ENCODE results near the gene TENM4. TPM values are rescaled to one million over a fixed set of nuclear protein-coding genes. Genes with fewer than 3 reads are reported as not detected.
"Not testable (repeated sequence)": the region's sequence is repeated elsewhere in the genome, so short reads cannot be mapped to it uniquely, and the experiment has no call there.

The TENM4 gene
- total RNA-seq, 1 donor from 2014 or later = 2.4 TPM

GRCh38 chr11:79209540-79210266, 231.1 kb downstream of the TENM4 start:
- no peak for DNase-seq (ENCODE audit: low spot score)

- DNase-seq (ENCODE audit: low spot score) = no peak
Measured at GRCh38 chr11:79208126-79208525, 232.7 kb downstream of the TENM4 start.

GRCh38 chr11:79206951-79207350, 233.9 kb downstream of the TENM4 start:
- no peak for DNase-seq (ENCODE audit: low spot score)

GRCh38 chr11:79205786-79206185, 235.0 kb downstream of the TENM4 start:
- DNase-seq (ENCODE audit: low spot score) = no peak

- DNase-seq (ENCODE audit: low spot score) = no peak
Measured at GRCh38 chr11:79201677-79202347, 239.0 kb downstream of the TENM4 start.

GRCh38 chr11:79200398-79201070, 240.3 kb downstream of the TENM4 start:
- DNase-seq (ENCODE audit: low spot score) = no peak

GRCh38 chr11:79199729-79200354, 241.0 kb downstream of the TENM4 start:
- DNase-seq (ENCODE audit: low spot score) = no peak

GRCh38 chr11:79198898-79199250, 242.0 kb downstream of the TENM4 start:
- DNase-seq (ENCODE audit: low spot score) = no peak

- DNase-seq (ENCODE audit: low spot score) = no peak
Measured at GRCh38 chr11:79198203-79198897, 242.5 kb downstream of the TENM4 start.

- no peak for DNase-seq (ENCODE audit: low spot score)
Measured at GRCh38 chr11:79196950-79197349, 243.9 kb downstream of the TENM4 start.

GRCh38 chr11:79195209-79195608, 245.6 kb downstream of the TENM4 start:
- no peak for DNase-seq (ENCODE audit: low spot score)

GRCh38 chr11:79193663-79194310, 247.0 kb downstream of the TENM4 start:
- no peak for DNase-seq (ENCODE audit: low spot score)

GRCh38 chr11:79192836-79193235, 248.0 kb downstream of the TENM4 start:
- no peak for DNase-seq (ENCODE audit: low spot score)

- not testable (repeated sequence) for DNase-seq (ENCODE audit: low spot score)
Measured at GRCh38 chr11:79191716-79192115, 249.1 kb downstream of the TENM4 start.

- not testable (repeated sequence) for DNase-seq (ENCODE audit: low spot score)
Measured at GRCh38 chr11:79190553-79190952, 250.3 kb downstream of the TENM4 start.

- DNase-seq (ENCODE audit: low spot score) = no peak
Measured at GRCh38 chr11:79189601-79190000, 251.2 kb downstream of the TENM4 start.

- DNase-seq (ENCODE audit: low spot score) = no peak
Measured at GRCh38 chr11:79189055-79189454, 251.8 kb downstream of the TENM4 start.

GRCh38 chr11:79186669-79187068, 254.2 kb downstream of the TENM4 start:
- DNase-seq (ENCODE audit: low spot score) = no peak

GRCh38 chr11:79185351-79185750, 255.5 kb downstream of the TENM4 start:
- DNase-seq (ENCODE audit: low spot score) = no peak

- DNase-seq (ENCODE audit: low spot score) = no peak
Measured at GRCh38 chr11:79184285-79184684, 256.5 kb downstream of the TENM4 start.

GRCh38 chr11:79182794-79183193, 258.0 kb downstream of the TENM4 start:
- DNase-seq (ENCODE audit: low spot score) = no peak

Measured in ureter (tissue), 1 donor.